ENCODE results near the gene PLXDC2. TPM values are rescaled to one million over a fixed set of nuclear protein-coding genes. Genes with fewer than 3 reads are reported as not detected.
A peak's percentile ranks its signal among the peaks of the same experiment; 100 is the strongest.

Gene PLXDC2
- total and polyA plus RNA-seq, 7 donors: 1.8 to 44.6 (median 18.2) TPM

DNA sequence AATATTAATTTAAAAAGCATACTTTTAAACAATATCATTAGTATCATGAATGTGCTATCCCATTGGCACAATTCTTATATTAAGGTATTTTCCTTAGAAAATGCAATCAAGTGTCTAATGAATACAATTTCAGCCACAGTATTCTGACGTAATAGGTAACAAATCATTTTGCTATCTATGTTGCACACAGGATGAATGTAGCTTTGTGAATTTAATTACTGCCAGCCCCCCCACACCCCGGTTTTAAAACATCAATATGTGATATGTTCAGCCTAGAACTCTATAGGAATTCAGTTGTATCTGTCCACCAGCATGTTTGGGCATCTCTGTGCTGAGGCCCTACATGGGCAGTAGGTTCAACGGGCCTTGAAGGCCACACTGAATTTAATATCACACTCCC lies 274.6 kb downstream of the PLXDC2 start:
- H3K4me1 ChIP-seq: peaks cover 0 to 17% (median 12%) of the 10 kb centered on the region in 4 donors
- H3K4me3 ChIP-seq: no peak overlapping the region
- H3K27me3 ChIP-seq: no peaks in the 10 kb centered on the region
- H3K9me3 ChIP-seq: no peaks in the 10 kb centered on the region
- no peaks in the 10 kb centered on the region for H3K36me3 ChIP-seq
- no peak overlapping the region for H3K27ac ChIP-seq
- no peak for DNase-seq
- TF ChIP-seq, protein P1, sequence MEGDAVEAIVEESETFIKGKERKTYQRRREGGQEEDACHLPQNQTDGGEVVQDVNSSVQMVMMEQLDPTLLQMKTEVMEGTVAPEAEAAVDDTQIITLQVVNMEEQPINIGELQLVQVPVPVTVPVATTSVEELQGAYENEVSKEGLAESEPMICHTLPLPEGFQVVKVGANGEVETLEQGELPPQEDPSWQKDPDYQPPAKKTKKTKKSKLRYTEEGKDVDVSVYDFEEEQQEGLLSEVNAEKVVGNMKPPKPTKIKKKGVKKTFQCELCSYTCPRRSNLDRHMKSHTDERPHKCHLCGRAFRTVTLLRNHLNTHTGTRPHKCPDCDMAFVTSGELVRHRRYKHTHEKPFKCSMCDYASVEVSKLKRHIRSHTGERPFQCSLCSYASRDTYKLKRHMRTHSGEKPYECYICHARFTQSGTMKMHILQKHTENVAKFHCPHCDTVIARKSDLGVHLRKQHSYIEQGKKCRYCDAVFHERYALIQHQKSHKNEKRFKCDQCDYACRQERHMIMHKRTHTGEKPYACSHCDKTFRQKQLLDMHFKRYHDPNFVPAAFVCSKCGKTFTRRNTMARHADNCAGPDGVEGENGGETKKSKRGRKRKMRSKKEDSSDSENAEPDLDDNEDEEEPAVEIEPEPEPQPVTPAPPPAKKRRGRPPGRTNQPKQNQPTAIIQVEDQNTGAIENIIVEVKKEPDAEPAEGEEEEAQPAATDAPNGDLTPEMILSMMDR (IDR thresholded peaks at IDR 0.05): no peak
- TF ChIP-seq POLR2AphosphoS5 (IDR thresholded peaks at IDR 0.05) (no peak), POLR2A (IDR thresholded peaks at IDR 0.05) (no peak), EP300 (IDR thresholded peaks at IDR 0.05) (no peak)
- intact Hi-C loops (cut with DNase I): no loop called here
- 65 to 83% methylated on average over 3 of the region's 3 CpGs for WGBS, 2 donors

GRCh38 chr10:20091698-20092097 lies 275.5 kb downstream of the PLXDC2 start:
- H3K4me1 ChIP-seq: peaks cover 0 to 17% (median 12%) of the 10 kb centered on the region in 4 donors
- no peaks in the 10 kb centered on the region for H3K36me3 ChIP-seq

DNA sequence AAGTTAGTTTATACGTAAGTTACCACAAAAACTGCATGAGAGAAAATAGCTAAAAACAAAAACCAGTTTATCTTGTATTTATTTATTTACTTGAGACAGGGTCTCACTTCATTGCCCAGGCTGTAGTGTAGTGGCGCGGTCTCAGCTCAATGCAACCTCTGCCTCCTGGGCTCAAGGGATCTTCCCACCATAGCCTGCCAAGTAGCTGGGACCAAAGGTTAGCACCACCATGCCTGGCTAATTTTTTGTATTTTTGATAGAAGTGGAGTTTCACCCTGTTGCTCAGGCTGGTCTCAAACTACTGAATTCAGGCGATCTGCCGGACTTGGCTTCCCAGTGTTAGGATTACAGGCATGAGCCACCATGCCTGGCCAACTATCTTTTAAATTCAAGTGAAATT lies 277.4 kb downstream of the PLXDC2 start:
- Histone ChIP-seq H3K36me3 (no peaks in the 10 kb centered on the region), H3K4me1 (peaks cover 0 to 6% (median 2%) of the 10 kb centered on the region in 4 donors), H3K9me3 (no peaks in the 10 kb centered on the region), H3K4me3 (no peak overlapping the region), H3K27me3 (no peaks in the 10 kb centered on the region), H3K27ac (no peak overlapping the region)
- DNase-seq: no peak
- TF ChIP-seq POLR2AphosphoS5 (IDR thresholded peaks at IDR 0.05): no peak
- no peak for TF ChIP-seq POLR2A (IDR thresholded peaks at IDR 0.05)
- intact Hi-C loops (cut with DNase I): no loop called here
- WGBS, 2 donors: 89 to 98% methylated on average over 5 of the region's 5 CpGs

More at GRCh38 chr10:20091698-20092097, 275.5 kb downstream of the PLXDC2 start:
- Histone ChIP-seq H3K9me3 (no peaks in the 10 kb centered on the region), H3K27ac (no peak overlapping the region), H3K27me3 (no peaks in the 10 kb centered on the region), H3K4me3 (no peak overlapping the region)
- TF ChIP-seq POLR2AphosphoS5 (IDR thresholded peaks at IDR 0.05) (no peak), POLR2A (IDR thresholded peaks at IDR 0.05) (no peak), EP300 (IDR thresholded peaks at IDR 0.05) (no peak)
- TF ChIP-seq, protein P1 (IDR thresholded peaks at IDR 0.05): no peak
- DNase-seq: no peak
- intact Hi-C loops (cut with DNase I): no loop called here
- 20 to 76% methylated on average over 5 of the region's 5 CpGs for WGBS, 2 donors

GRCh38 chr10:20094226-20094976 lies 278.2 kb downstream of the PLXDC2 start:
- TF ChIP-seq EP300 (IDR thresholded peaks at IDR 0.05) (no peak), POLR2A (IDR thresholded peaks at IDR 0.05) (no peak), POLR2AphosphoS5 (IDR thresholded peaks at IDR 0.05) (no peak)
- TF ChIP-seq, protein P1 (IDR thresholded peaks at IDR 0.05): no peak
- Histone ChIP-seq H3K9me3 (no peaks in the 10 kb centered on the region), H3K27me3 (no peaks in the 10 kb centered on the region), H3K4me3 (no peak overlapping the region), H3K36me3 (no peaks in the 10 kb centered on the region), H3K4me1 (peaks cover 0 to 1% (median under 1%) of the 10 kb centered on the region in 4 donors), H3K27ac (no peak overlapping the region)
- WGBS, 2 donors: 39 to 74% methylated on average over 5 of the region's 5 CpGs
- no peak for DNase-seq
- intact Hi-C loops (cut with DNase I): no loop called here

- peak in 2 of 4 donors; percentile 20 to 42 for TF ChIP-seq POLR2AphosphoS5 (IDR thresholded peaks at IDR 0.05)
- TF ChIP-seq, protein P1 (IDR thresholded peaks at IDR 0.05): no peak
- no peak for TF ChIP-seq POLR2A (IDR thresholded peaks at IDR 0.05)
- Histone ChIP-seq H3K27me3 (no peaks in the 10 kb centered on the region), H3K27ac (peak overlapping the region in 2 of 4 donors; percentile 15 to 50), H3K9me3 (no peaks in the 10 kb centered on the region), H3K4me1 (peaks cover 0 to 8% (median 6%) of the 10 kb centered on the region in 4 donors), H3K4me3 (no peak overlapping the region), H3K36me3 (no peaks in the 10 kb centered on the region)
- DNase-seq: no peak
- 12 to 45% methylated on average over 2 of the region's 2 CpGs for WGBS, 2 donors
- intact Hi-C loops (cut with DNase I): no loop called here
Observed at GRCh38 chr10:20100171-20100570, 283.9 kb downstream of the PLXDC2 start.
